Fibroblast of skin of abdomen (primary cell): ENCODE results near the gene FLOT2. TPM values are rescaled to one million over a fixed set of nuclear protein-coding genes. Genes with fewer than 3 reads are reported as not detected.
"Not testable (repeated sequence)": the region's sequence is repeated elsewhere in the genome, so short reads cannot be mapped to it uniquely, and the experiment has no call there.

Experiments
- DNase-seq: peaks from one replicate; pipeline ENCODE4 v3.0.0-alpha.2; 2013
- polyA plus RNA-seq, 2 experiments: library from polyadenylated mRNA; unstranded; fragments of 120-200 nt; gene quantifications; one replicate each; pipeline ENCODE4 v1.2.1, GENCODE V29; 2013; ENCODE audit not compliant: insufficient read length in 2 of 2

Gene FLOT2, protein sequence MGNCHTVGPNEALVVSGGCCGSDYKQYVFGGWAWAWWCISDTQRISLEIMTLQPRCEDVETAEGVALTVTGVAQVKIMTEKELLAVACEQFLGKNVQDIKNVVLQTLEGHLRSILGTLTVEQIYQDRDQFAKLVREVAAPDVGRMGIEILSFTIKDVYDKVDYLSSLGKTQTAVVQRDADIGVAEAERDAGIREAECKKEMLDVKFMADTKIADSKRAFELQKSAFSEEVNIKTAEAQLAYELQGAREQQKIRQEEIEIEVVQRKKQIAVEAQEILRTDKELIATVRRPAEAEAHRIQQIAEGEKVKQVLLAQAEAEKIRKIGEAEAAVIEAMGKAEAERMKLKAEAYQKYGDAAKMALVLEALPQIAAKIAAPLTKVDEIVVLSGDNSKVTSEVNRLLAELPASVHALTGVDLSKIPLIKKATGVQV
- 70.4 TPM for polyA plus RNA-seq (2013, experiment 1 of 2; ENCODE audit: insufficient read length)
- 68.8 TPM for polyA plus RNA-seq (2013, experiment 2 of 2; ENCODE audit: insufficient read length)

DNA sequence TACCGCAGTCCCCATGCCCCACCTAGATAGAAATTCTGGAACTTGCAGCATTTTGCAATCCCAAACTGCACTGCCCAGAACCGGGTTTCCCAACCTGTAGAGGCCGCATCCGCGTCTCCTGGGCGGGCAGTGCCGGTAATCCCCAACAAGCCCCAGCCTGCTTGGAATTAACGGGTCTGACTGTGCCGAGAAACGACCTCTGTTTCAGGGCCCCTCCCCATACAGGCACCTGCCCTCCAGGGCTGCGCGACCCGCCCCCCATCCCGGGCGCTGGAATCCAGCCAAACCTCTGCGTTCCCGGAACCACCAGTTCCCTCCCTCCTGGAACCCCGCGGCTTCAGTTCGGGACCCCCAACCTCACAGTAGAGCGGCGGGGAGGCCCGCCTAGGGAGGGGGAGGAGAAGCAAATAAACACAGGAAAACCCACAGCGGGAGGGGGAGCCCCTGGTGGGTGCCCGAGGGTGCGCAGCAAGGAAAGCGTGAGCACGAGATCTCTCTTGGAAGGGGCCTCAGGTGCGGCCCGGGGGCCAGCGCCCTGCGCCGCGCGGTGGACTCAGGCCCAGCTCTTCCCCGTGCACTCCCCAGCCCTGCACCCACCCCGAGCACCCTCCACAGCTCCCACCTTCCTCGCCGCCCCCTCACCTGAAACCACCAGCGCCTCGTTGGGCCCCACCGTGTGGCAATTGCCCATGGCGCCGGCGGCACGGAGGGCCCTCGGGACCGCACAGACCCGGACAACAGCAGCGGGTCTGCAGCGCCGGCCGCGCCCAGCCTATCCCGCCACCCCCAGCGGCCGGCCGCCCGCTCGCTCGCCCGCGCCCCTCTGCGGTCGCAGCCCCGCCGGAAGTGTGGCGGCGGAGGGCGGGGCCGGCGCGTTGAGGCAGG is at the start of gene FLOT2:
FLOT2 (minus strand) TSS at position 850 of the 885 bp plus-strand sequence; CDS start at position 691, 159 bp downstream.
- DNase-seq = peak; percentile 23

DNA sequence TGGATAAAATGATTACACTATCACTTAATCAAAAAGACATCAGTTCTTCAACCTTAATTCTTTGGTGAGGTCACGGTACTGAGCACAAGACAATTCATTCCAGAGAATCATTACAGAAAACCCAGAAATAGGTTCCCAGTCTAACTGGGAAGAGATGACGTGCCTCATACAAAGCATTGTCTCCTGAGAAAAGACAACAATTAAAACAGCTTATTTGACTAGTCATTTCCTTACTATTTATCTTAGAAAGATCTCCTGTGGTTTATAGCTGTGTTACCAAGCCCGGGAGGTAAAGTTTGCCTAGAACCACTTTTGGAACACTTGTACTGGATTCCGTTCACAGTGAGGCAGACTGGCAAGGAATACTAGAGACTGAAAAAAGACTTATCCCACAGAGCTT is 48.7 kb upstream of the FLOT2 start:
- DNase-seq = peak; percentile 60

DNA sequence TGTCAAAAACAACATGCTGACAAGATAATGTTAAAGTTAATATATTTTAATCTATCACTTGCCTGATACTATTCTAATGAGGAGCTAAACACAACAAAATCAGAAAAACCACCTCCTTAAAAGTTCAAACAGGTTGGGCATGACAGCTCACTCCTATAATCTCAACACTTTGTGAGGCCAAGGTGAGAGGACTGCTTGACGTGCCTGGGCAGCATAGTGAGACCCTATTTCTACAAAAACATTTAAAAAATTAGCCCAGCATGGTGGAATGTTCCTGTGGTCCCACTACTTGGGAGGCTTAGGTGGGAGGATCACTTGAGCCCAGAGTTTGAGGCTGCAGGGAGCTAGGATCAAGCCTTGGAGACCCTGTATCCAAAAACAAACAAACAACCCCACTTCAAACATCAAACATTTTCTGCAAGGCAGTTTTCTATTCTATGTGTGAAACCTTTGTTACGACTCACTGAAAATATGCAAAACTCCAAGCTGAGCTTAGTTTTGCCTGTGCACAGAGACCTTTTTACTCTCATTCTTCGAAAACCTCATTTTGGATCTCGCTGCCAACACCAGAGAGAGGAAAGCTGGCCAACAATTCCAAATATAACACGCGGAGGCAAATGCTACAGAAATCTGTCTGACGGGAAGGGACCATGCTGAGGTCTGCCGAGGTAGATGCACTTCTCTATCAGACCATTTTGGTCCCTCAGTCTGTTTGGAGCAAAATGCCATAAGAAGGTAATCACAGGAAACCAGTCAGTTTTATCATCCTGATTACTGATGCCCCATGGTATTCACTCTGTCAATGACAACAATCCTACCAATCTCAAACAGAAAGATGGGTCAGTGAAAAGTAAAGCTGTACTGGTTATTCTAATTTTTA is 47.6 kb upstream of the FLOT2 start:
- DNase-seq = peak; percentile 22

DNA sequence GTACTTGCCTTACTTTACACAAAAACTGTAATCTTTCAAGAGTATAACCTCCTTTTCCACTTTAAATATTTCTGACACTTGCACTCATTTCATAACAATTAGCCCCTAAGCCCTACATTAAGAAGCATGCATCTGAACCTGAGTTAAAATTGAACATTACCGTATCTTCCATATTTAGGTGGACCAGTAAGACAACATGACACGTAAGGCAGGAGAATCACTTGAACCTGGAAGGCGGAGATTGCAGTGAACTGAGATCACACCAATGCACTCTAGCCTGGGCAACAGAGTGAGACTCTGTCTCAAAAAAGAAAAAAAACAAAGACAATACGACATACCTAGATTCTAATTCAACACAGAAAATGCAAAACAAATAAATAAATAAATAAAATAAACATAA is 46.8 kb upstream of the FLOT2 start:
- no peak for DNase-seq

DNA sequence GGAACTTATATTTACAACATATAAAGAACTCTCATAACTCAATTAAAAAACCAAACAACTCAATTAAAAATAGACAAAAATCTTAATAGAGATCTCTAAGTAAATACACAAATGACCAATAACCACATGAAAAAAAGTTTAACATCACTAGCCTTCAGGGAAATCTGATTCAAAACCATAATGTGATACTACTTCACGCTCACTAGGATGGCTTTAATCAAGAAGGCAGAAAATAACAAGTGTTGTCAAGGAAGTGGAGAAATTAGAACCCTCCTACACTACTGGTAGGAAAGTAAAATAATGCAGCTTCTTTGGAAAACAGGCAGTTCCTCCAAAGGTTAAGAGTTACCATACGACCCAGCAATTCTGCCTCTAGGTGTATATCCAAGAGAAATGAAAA is 45.4 kb upstream of the FLOT2 start:
- DNase-seq = no peak

DNA sequence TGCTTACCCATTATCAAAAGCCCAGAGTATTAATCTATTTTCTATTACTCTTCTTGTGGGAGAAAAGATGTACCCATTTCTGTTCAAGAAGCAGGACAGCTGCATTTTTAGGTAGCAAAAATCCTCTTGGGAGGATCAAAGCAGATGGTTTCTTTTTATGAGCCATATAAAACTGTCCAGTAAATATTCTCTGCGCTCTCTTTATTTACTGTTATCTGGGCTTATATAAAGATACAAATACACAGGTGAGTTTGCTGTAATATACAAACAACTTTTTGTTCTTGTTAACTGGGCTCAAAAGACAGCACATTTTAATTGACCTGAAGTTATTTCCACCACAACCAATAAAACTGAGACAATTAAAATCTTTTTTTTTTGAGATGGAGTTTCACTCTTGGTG is 43.7 kb upstream of the FLOT2 start:
- DNase-seq = no peak

DNA sequence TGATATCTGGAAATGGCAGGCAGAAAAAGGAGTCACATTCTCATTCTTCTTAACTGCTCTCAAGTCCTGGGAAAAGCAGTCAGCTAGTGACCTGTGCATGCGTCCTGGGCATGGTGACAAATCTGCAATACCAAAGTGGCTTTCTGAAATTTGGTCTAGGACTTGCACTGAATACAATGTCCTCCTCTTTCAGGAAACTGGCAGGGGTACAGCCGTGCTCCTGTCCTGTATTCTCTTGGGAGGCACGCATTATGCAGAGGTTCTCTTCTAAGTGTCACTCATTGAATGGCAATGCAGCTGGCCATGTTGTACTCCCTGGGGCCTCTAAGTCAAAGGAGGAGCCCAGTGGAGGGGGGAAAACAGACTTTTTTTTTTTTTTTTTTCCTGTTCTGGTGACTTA is 43.1 kb upstream of the FLOT2 start:
- no peak for DNase-seq

DNA sequence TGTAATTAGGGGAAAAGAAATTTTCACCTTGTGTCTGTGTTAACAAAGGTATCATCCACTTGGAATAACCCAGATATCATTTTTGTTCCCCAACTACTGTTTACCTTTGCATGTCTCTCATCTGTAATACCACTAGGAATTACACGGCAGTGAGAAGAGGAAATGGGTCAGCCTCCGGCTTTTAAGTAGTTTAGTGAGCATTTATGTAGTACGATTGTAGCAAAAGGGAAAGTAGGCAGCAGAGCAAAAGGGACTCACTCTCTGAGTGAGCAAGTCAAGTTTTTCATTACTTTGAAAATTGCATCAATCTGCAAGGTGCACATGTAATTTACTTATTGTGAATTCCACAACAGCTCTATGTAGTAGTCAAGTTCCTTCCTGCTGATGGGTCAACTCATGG is 42.6 kb upstream of the FLOT2 start:
- DNase-seq = no peak

DNA sequence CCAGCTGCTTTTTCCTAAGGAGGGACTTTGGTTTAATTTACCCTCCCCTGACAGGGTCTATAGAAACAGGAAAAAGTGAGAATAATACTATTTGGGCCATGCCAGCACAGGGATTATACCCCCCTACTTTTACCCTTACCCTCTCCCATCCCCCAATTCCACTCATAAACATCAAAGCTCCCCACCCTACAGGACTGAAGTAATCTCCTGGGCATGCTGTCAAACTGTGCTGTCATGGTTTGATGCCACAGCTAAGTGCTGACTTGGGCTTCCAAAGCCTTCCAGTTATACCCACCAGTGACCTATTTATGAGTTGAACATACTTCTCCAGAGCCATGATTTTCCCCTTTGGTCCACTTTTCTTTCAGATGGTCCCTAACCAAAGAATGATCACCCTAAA is 41.0 kb upstream of the FLOT2 start:
- DNase-seq = no peak

DNA sequence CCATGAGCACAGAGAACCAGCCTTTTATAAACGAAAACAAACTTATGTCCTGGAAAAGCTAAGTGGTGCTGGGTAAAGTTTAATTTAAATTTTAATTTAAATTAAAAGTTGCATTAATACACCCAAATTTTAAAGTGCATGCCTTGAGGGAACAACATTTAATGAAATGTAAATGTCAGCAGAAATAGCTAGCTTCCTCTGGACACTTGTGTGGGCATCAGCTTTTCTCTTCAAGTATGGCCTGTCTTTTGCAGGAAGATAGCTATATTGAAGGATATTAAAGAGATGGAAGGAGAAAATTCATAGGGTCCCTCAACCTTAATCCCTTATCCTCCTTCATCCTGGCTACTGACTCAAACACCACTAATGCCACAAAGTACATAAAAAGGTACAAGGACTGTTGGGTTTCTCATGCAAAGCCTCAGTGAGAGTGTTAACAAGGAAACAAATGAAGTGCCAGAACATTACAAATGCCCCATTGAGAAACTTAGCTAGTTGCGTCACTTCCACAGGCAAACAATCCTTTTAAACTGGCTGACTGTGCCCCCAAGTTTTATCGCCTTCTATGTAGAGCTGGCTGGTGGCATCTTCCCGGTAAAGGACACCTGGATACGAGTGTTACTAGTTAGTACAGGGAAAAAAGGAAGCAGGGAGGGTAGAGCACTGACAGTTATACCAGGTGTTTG is 39.7 kb upstream of the FLOT2 start:
- peak; percentile 12 for DNase-seq

DNA sequence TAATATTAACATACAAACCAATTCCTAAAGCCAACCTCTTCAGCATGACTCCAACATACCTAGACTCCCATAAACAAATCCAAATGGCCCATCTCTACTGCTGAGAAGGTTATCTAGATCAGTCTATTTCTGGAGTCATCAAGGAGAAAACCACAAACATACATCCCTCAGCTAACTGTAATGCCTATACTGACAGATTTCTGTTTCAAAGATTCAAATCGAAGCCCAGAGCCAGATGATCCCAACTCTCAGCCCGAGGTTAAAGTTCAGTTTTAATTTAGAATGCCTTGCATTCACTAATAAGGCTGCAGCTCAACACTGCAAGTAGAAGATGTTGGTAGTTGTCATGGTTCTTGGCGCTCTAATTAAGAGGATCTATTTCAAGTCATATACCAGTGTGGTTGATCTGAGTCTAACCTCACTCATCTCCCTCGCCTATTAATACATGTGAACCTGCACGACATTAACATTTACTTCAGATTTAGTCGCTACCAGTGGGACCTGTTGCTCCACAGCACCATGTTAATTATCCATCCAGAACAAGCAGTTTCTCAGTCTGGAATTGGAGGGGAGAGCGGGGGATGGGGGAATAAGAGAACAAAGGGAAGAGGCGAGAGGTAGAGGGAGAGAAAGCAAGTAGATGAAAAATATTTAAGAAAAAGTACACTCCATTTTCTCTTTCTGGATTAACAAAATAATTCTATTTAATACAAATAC is 38.4 kb upstream of the FLOT2 start:
- no peak for DNase-seq

DNA sequence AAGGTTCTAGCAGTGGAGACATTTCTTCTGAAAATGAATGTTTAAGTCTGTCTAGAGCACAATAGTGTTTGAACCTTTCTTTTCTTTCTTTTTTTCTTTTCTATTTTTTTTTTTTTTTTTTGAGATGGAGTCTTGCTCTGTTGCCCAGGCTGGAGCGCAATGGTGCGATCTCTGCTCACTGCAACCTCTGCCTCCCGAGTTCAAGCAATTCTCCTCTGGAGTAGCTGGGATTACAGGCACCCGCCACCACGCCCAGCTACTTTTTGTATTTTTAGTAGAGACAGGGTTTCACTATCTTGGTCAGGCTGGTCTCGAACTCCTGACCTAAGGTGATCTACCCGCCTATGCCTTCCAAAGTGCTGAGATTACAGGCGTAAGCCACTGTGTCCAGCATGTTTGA is 37.0 kb upstream of the FLOT2 start:
- not testable (repeated sequence) for DNase-seq

DNA sequence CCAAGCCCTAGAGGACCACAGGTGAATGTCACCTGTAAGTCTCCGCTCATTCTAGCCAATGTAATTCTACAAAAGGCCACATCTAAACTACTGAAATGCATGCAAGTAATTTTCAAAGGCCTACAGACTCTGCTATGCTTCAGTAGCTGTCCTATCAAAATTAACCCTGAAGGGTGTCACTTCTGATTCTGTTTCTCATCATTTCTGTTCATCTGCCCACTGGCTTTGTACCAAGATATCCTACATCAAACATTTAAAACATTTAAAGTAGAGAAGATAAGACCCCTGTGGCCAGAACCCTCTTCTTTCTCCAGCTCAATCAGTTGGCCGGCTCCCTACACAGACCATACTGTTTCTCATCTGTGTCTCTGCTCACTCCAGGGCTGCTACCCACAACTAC is 32.3 kb upstream of the FLOT2 start:
- DNase-seq = no peak

DNA sequence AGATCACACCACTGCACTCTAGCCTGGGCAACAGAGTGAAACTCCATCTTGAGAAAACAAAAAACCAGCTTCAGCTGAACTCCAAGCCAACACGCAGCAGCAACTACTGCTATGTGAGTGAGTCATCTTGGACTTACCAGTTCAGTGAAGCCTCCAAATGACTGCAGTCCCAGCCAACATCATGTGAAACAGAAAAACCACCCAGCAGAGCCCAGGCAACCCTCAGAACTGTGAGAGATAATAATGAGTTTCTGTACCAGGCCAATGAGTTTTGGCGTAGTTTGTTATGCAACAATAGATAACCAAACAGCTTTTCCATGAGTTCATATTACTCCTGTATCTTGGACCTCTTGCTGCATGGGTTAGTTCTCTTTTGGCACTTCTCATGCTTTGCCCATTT is 30.5 kb upstream of the FLOT2 start:
- DNase-seq = peak; percentile 18

DNA sequence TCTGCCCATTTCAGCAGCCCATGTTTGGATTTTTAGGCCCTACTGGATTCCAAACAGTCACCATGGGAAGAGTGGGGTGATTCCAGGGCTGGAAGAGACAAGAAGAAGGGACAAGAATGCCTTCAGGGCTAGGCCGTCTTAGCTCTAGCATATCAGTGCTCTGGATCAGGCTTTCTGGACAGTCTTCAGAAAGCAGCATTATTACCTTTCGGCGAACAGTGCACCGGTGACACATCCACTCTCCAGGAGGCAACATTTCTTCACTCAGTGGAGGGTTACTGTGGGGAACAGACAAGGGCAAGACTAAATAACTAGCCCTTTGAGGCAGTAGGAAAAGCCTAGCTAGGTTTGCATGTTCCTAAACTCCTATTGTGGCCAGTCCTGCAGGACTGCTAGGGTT is 29.3 kb upstream of the FLOT2 start:
- no peak for DNase-seq

DNA sequence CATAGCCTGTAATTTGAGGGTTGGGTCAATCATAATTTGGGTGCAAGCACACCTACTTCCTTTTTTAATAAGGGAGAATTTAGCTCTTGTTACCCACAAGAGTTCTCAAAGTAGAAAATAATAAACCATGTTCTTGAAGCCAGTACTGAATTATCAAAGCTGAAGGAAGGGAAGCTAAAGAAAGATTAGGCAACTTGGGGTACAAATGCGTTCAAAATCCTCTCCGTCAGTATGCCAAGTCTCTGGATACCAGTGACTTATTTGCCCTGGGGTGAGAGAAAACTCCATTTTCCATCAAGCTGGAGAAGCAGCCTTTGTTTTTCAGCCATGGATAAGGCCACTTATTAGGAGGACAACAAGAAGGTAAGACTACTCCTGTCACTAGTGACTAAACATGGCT is 28.8 kb upstream of the FLOT2 start:
- DNase-seq = no peak

DNA sequence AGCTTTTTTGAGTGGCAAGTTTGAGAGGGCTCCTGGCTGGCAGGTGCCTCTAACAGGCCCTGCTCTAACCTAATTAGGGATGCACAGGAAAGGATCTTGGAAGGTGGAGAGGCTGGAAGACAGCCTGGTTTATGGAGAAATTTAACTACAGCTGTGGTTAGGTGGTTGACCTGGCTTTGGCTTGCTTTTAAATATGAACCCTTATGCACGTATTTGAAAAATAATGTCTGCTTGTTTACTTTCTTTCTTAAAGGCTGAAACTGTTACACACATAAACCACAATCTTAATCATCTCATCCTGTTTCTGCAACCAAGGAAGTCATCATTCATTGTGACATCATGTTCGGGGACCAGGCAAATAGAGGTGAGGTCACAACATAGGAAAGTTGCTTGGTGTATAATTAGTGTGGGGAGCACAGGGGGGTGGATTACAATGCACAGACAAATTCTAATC is 28.4 kb upstream of the FLOT2 start:
- DNase-seq = peak; percentile 76

DNA sequence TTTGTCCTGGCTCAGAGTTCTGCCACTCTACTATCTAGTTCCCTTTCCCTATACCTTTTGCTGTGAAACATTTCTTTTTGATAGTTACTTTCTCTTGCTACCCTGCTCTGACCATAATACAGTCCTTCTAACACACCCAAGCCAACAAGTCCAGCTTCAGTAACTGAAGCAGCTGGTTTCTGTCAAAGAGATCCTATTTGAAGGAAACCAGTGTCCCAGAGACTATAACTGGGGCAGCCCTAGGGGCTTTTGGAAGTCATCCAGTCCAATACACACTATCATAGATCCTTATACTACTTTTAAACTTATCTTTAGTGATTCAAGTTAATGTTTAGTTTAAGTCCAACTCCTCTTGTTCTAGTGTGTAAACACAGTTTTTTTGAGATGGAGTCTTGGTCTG is 22.7 kb upstream of the FLOT2 start:
- no peak for DNase-seq

DNA sequence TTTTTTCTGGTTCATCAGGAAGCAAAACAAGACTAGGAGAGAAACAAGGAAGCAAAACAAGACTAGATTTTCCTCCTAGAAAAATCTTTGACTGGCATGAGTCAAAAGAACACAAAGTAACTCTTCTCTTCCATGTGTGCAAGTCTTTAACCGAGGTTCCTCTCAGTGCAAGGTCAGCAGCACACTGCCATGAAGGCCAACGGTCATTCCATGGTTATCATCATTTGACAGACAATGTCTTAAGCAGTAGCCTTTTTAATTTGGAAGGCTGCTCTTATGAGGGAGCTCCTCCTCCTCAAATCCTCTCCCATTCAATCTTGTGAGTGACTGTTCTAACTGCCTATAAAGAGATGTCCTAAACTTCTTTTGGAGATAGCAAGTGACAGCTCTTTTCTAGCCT is 20.8 kb upstream of the FLOT2 start:
- DNase-seq = no peak

DNA sequence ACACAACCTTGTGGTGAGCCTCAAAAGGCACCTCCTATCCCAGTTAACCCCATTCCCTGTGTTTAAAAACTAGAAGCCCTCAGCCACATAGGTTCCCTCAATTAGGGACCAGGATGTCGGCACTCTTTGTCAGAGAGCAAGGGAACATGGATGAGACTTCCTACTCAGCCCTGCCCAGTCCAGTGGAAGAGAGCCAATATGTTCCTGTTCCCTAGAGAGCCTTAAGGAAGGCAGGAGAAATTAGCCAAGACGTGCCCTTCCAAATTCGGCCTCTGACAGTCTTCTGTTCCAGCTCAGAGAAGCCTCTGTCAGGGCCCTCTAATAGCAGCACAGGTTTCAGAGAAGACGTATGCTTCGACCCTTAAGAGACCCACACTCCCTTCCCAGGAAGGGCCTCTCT is 19.9 kb upstream of the FLOT2 start:
- no peak for DNase-seq

DNA sequence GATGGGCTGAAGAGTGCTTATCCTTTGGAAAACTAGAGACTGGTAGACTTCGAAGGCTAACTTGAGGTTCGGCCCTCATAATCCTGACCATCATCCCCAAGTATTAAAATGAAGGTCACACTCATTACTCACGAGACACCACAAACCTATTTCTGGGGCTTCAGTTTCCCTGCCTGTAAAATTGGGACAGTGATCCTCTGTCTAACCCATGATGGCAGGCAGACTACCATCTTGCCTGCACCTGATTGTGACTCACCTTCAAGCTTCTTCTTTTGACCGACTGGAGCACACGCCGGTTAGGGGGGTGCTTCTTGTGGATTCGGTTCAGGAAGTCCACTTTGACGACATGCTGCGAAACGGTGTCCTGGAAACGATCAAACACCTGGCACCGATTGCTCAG is 19.5 kb upstream of the FLOT2 start:
- DNase-seq = no peak
